22Rv1 (cell line): ENCODE data around the gene EIF4G1.

ENCODE experiments used
- CTCF ChIP-seq: fragments of 450-650 bp; IDR thresholded peaks from 2 replicates; pipeline ENCODE4 v1.5.1; 2017; ENCODE audit warnings: mild to moderate bottlenecking
- ZFX ChIP-seq: fragments of 450-650 bp; IDR thresholded peaks from 2 replicates; pipeline ENCODE4 v1.6.1; 2017; ENCODE audit warnings: antibody characterized with exemption, borderline replicate concordance

- TF ChIP-seq CTCF (no peak), ZFX (no peak)
These were observed 7.9 kb upstream of the EIF4G1 start for GRCh38 chr3:184306341-184306972.
